Neural cell (in vitro differentiated cells): Measurements from ENCODE around the gene RHCE. TPM values are rescaled to one million over a fixed set of nuclear protein-coding genes. Genes with fewer than 3 reads are reported as not detected.
A peak's percentile ranks its signal among the peaks of the same experiment; 100 is the strongest.
"Not testable (repeated sequence)": the region's sequence is repeated elsewhere in the genome, so short reads cannot be mapped to it uniquely, and the experiment has no call there.

ENCODE experiments used
- H2AFZ ChIP-seq: fragments of 200-600, 300-800 bp; sonication (generic), shearing (Covaris generic); 2 replicates; pipeline ENCODE4 v1.6.0; 2014; ENCODE audit warnings: low read depth, mild to moderate bottlenecking, antibody characterized with exemption, low read length, moderate library complexity
- H3F3A ChIP-seq: fragments of 200-600 bp; shearing (Covaris generic); 2 replicates; pipeline ENCODE4 v1.6.1; 2016; ENCODE audit warnings: mild to moderate bottlenecking, moderate library complexity, mixed read lengths, antibody characterized with exemption, low read length; ENCODE audit not compliant: insufficient read depth, poor library complexity, severe bottlenecking
- H3K27ac ChIP-seq: fragments of 200-600, 300-800 bp; sonication (generic), shearing (Covaris generic); 2 replicates; pipeline ENCODE4 v1.5.1; 2014; ENCODE audit warnings: mild to moderate bottlenecking, low read length, moderate library complexity
- H3K27me3 ChIP-seq: fragments of 300-800, 200-600 bp; sonication (generic), shearing (Covaris generic); 2 replicates; pipeline ENCODE4 v1.6.0; 2014; ENCODE audit warnings: mild to moderate bottlenecking, low read depth, low read length, moderate library complexity; ENCODE audit not compliant: insufficient read depth
- H3K36me3 ChIP-seq: fragments of 300-800, 200-600 bp; sonication (generic), shearing (Covaris generic); 2 replicates; pipeline ENCODE4 v1.5.1; 2014; ENCODE audit warnings: mild to moderate bottlenecking, antibody characterized with exemption, low read length, moderate library complexity; ENCODE audit not compliant: insufficient read depth
- H3K4me2 ChIP-seq: fragments of 300-800, 200-600 bp; sonication (generic), shearing (Covaris generic); 2 replicates; pipeline ENCODE4 v1.6.0; 2014; ENCODE audit warnings: mild to moderate bottlenecking, low read length
- H3K4me3 ChIP-seq: fragments of 300-800, 200-600 bp; sonication (generic), shearing (Covaris generic); 2 replicates; pipeline ENCODE4 v1.5.1; 2014; ENCODE audit warnings: mild to moderate bottlenecking, low read length, moderate library complexity
- H3K79me2 ChIP-seq: fragments of 200-600 bp; shearing (Covaris generic); replicated peaks from 2 replicates; pipeline ENCODE4 v1.6.0; 2014; ENCODE audit warnings: mild to moderate bottlenecking, low read length, moderate library complexity; ENCODE audit not compliant: insufficient read depth
- H3K9ac ChIP-seq: fragments of 300-800, 200-600 bp; sonication (generic), shearing (Covaris generic); 2 replicates; pipeline ENCODE4 v1.6.1; 2016; ENCODE audit warnings: mild to moderate bottlenecking, low read length, mixed read lengths
- H3K9me2 ChIP-seq: fragments of 200-600 bp; shearing (Covaris generic); 2 replicates; pipeline ENCODE4 v1.6.1; 2016; ENCODE audit warnings: mild to moderate bottlenecking, low read length, mixed read lengths; ENCODE audit not compliant: insufficient read depth
- H3K9me3 ChIP-seq: fragments of 200-600, 300-800 bp; sonication (generic), shearing (Covaris generic); 2 replicates; pipeline ENCODE4 v1.6.1; 2016; ENCODE audit warnings: mild to moderate bottlenecking, mixed run types, low read length, moderate library complexity, mixed read lengths
- H4K20me1 ChIP-seq: fragments of 200-600 bp; shearing (Covaris generic); 2 replicates; pipeline ENCODE4 v1.6.1; 2016; ENCODE audit warnings: mild to moderate bottlenecking, mixed run types; ENCODE audit not compliant: insufficient read depth
- SMC3 ChIP-seq: fragments of 450-650 bp; conservative IDR thresholded peaks from 2 replicates; pipeline ENCODE4 v1.6.1; 2014; ENCODE audit warnings: antibody characterized with exemption, mild to moderate bottlenecking, moderate library complexity; ENCODE audit not compliant: poor library complexity
- polyA plus RNA-seq: library from polyadenylated mRNA; depleted of rRNA; stranded (reverse); fragments of >200 nt; gene quantifications from 2 replicates; pipeline ENCODE4 v1.2.3, GENCODE V29; 2014
- TF ChIP-seq, protein P1 (sequence below): fragments of 450-650 bp; IDR thresholded peaks from 2 replicates; pipeline ENCODE4 v1.5.1; 2014; ENCODE audit warnings: antibody characterized with exemption, mild to moderate bottlenecking, moderate library complexity; ENCODE audit not compliant: poor library complexity, severe bottlenecking

The RHCE gene
- polyA plus RNA-seq, 1 donor from 2014 or later: 1.1 TPM

DNA sequence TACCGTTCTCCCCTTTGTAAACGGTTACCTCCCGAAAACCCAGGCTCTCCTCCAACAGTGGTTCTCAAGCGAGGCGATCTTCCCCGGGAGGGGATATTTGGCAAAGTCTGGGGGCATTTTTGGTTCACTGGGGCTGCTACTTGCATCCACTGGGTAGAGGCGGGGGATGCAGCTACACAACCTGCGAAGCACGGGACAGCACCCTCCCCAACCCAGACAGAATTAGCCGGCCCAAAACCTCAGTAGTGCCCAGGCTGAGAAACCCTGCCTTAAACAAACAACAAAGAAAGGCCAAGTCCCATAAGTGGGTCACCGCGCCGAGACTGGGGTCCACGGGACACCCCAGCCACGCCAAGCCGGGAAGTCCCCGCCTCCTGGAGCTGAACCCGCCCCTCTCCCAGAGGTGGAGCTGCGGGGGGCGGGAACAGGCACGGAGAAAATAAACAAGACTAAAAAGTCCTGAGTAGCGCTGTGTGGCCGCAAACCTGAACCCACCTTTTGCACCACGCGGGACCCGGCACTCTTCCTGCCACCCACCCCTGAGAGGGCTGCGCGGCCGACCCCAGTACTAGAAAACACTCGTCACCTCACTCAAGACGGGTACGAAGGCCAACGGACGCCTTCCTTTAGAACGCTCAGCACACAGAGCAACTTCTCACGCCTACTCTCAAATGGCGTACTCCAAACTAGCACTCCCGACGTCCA lies 83.0 kb downstream of the RHCE start:
- not testable (repeated sequence) for H3F3A ChIP-seq, H3K27ac ChIP-seq, H3K27me3 ChIP-seq, H3K9me3 ChIP-seq, H2AFZ ChIP-seq, H3K9me2 ChIP-seq, H4K20me1 ChIP-seq, H3K4me2 ChIP-seq, H3K9ac ChIP-seq, H3K36me3 ChIP-seq
- Histone ChIP-seq H3K4me3 (peak overlapping the region; percentile 97), H3K79me2 (peaks cover 40% of the 10 kb centered on the region)

DNA sequence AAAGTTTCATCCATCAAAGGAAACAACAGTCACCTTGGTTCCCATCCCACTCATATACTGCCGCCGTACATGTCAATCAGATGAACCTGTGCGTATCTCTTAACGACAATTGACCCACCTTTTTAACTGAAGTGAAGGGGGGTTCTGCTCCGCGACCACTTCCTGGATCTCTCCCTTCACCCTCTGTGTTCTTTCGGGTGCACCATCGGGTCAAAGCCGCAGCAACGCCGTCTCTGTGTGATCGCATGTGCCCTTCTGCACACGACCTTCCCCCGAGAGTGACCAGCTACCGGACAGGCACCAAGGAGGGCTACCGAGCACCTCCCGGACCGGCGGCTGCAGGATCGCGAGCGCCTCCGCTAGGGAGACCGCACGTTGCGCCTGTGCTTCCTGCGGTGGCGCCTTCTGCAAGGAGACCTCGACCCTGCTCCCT lies 83.7 kb downstream of the RHCE start:
- Histone ChIP-seq H3K9ac (peak overlapping the region; percentile 41), H3K79me2 (peaks cover 33% of the 10 kb centered on the region), H3K4me2 (peak overlapping the region; percentile 3), H2AFZ (peak overlapping the region; percentile 12), H3K4me3 (peak overlapping the region; percentile 66)
- not testable (repeated sequence) for H4K20me1 ChIP-seq, H3K27me3 ChIP-seq, H3F3A ChIP-seq, H3K27ac ChIP-seq, H3K9me2 ChIP-seq, H3K9me3 ChIP-seq, H3K36me3 ChIP-seq
- TF ChIP-seq, protein P1, sequence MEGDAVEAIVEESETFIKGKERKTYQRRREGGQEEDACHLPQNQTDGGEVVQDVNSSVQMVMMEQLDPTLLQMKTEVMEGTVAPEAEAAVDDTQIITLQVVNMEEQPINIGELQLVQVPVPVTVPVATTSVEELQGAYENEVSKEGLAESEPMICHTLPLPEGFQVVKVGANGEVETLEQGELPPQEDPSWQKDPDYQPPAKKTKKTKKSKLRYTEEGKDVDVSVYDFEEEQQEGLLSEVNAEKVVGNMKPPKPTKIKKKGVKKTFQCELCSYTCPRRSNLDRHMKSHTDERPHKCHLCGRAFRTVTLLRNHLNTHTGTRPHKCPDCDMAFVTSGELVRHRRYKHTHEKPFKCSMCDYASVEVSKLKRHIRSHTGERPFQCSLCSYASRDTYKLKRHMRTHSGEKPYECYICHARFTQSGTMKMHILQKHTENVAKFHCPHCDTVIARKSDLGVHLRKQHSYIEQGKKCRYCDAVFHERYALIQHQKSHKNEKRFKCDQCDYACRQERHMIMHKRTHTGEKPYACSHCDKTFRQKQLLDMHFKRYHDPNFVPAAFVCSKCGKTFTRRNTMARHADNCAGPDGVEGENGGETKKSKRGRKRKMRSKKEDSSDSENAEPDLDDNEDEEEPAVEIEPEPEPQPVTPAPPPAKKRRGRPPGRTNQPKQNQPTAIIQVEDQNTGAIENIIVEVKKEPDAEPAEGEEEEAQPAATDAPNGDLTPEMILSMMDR: peak; percentile 55
- peak; percentile 48 for TF ChIP-seq SMC3

DNA sequence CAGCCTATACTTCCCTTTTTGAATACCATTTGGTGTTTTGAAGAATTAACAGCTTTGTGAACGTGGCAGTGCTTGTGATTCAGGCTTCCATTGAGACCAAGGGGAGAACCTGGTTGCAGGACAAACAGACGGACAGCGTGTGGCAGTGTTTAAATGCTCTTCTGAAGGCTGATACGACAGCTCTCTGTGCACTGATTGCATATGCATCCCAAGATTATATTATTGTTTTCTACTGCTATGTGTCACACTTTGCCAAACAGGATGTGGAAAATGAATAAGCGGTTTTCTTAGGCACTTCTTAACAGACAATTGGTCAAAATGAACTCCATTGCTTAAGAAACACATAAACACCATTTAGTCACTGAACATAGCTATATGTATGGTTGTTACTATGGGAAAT lies 90.7 kb downstream of the RHCE start:
- not testable (repeated sequence) for H3K27me3 ChIP-seq, H3K36me3 ChIP-seq, H3K4me2 ChIP-seq, H3F3A ChIP-seq, H3K79me2 ChIP-seq, H3K9me3 ChIP-seq, H3K4me3 ChIP-seq, H3K9ac ChIP-seq, H3K9me2 ChIP-seq, H2AFZ ChIP-seq, H3K27ac ChIP-seq, H4K20me1 ChIP-seq

DNA sequence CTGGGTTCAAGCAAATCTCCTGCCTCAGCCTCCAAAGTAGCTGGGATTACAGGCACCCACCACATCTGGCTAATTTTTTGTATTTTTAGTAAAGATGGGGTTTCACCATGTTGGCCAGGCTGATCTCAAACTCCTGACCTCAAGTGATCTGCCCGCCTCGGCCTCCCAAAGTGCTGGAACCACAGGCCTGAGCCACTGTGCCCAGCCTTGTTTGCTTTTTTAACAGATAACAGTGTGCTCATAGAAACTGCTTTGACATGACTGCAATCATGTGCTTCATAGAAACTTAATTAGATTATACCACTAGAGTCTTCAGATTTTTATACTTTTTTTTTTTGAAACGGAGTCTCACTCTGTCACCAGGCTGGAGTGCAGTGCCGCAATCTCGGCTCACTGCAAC lies 91.3 kb downstream of the RHCE start:
- H4K20me1 ChIP-seq, H2AFZ ChIP-seq, H3K36me3 ChIP-seq, H3K9me2 ChIP-seq, H3K79me2 ChIP-seq, H3K9ac ChIP-seq, H3K4me2 ChIP-seq, H3K27me3 ChIP-seq, H3F3A ChIP-seq, H3K9me3 ChIP-seq, H3K4me3 ChIP-seq, H3K27ac ChIP-seq: not testable (repeated sequence)

DNA sequence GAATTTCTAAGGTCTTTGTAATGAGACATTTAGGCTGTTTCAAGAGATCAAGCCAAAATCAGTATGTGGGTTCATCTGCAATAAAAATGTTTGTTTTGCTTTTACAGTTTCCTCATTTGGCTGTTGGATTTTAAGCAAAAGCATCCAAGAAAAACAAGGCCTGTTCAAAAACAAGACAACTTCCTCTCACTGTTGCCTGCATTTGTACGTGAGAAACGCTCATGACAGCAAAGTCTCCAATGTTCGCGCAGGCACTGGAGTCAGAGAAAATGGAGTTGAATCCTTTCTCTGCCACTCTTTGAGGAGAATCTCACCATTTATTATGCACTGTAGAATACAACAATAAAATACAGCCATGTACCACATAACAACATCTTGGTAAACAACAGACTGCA lies 91.8 kb downstream of the RHCE start:
- H3F3A ChIP-seq, H3K4me3 ChIP-seq, H4K20me1 ChIP-seq, H3K9ac ChIP-seq, H3K27ac ChIP-seq, H3K36me3 ChIP-seq, H3K9me2 ChIP-seq, H2AFZ ChIP-seq, H3K27me3 ChIP-seq, H3K9me3 ChIP-seq, H3K79me2 ChIP-seq, H3K4me2 ChIP-seq: not testable (repeated sequence)

DNA sequence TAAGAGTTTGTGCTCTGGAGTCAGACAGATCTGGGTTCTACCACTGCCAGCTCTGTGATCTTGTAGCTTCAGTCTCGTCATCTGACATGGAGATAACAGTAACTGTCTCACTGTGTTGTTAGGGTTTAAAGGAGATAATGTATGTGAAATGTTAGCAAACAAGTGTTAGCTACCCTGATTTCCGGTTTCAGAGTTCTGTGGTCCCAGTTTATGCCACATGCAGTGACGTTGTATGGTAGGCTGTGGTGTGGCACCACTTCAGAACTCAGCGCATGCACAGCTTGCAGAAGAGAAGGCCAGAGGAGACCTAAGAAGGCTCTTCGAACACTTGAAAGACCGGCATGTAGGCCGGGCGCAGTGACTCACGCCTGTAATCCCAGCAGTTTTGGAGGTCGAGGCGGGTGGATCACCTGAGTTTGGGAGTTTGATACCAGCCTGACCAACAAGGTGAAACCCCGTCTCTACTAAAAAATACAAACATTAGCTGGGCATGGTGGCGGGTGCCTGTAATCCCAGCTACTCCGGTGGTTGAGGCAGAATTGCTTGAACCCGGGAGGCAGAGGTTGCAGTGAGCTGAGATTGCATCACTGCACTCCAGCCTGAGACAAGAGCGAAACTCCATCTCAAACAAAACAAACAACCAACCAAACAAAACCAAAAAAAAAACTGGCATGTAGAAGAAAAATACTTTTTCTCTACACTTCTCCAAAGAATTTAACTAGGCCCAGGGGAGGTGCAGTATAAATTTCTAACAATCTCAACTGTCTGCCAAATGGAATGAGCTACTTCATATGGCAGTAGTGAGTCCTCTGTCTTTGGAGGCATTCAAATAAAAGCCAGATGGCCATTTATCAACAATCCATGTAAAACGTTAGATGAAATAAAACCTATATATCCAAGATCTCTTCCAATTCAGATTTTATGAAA lies 92.5 kb downstream of the RHCE start:
- not testable (repeated sequence) for H2AFZ ChIP-seq

DNA sequence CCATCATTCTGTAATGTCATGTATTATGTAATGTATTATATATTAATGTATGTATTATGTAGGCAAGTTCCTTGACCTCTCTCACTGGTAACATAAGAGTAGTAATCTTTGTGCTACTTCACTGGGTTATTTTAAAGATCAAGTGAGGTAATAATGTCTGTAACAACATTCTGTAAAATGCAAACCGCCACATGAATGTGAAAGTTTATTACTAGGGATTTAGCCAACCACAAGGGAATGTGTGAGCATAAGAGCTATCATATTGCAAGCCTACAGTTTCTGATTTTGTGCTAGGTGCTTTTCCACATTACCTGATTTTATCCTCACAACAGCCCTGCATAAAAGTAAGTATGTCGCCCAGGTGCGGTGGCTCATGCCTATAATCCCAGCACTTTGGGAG lies 96.2 kb downstream of the RHCE start:
- H3K9me2 ChIP-seq, H3K4me3 ChIP-seq, H3K36me3 ChIP-seq, H3K4me2 ChIP-seq, H3K9me3 ChIP-seq, H3K27me3 ChIP-seq, H4K20me1 ChIP-seq, H3K79me2 ChIP-seq, H3K27ac ChIP-seq, H3K9ac ChIP-seq, H3F3A ChIP-seq, H2AFZ ChIP-seq: not testable (repeated sequence)

More for the DNA sequence above, 92.5 kb downstream of the RHCE start:
- H4K20me1 ChIP-seq, H3K79me2 ChIP-seq, H3K36me3 ChIP-seq, H3K4me2 ChIP-seq, H3K9ac ChIP-seq, H3K4me3 ChIP-seq, H3K9me2 ChIP-seq, H3K9me3 ChIP-seq, H3K27ac ChIP-seq, H3F3A ChIP-seq, H3K27me3 ChIP-seq: not testable (repeated sequence)
